PC-9 (cell line): ENCODE results near the gene SFI1. TPM values are rescaled to one million over a fixed set of nuclear protein-coding genes. Genes with fewer than 3 reads are reported as not detected.

Experiments
- BruUV-seq: library from RNA; stranded (reverse); fragments of 400-500 nt; replicated peaks from 2 replicates; lab custom pipeline; 2021; lab: Mats Ljungman, UMichigan
- CTCF ChIA-PET: fragments of 300-600 bp; sonication (Branson Sonifier 250); formaldehyde crosslinking; loops from one replicate; lab custom pipeline; 2022; ENCODE audit warnings: antibody characterized with exemption; lab: Charles Lee
- POLR2A ChIA-PET: fragments of 300-600 bp; sonication (Branson Sonifier 250); formaldehyde crosslinking; loops from one replicate; lab custom pipeline; 2022; ENCODE audit warnings: antibody characterized with exemption; ENCODE audit not compliant: unreplicated experiment; lab: Charles Lee
- DNase-seq, 2 experiments: peaks; one replicate each; pipeline versions ENCODE4 v3.0.0 to v3.0.0-alpha.2; 2015 to 2022; ENCODE audit warnings: mixed read lengths in 1 of 2
- H2AFZ ChIP-seq: fragments of 200-600 bp; sonication (generic); 2 replicates; pipeline ENCODE4 v1.8.1; 2017; ENCODE audit warnings: antibody characterized with exemption
- H3F3A ChIP-seq: fragments of 200-600 bp; sonication (generic); 2 replicates; pipeline ENCODE4 v1.8.1; 2017; ENCODE audit warnings: antibody characterized with exemption, mild to moderate bottlenecking, low read depth; ENCODE audit not compliant: insufficient read depth
- H3K27ac ChIP-seq: fragments of 200-600 bp; sonication (generic); 2 replicates; pipeline ENCODE4 v1.6.1; 2016; ENCODE audit warnings: mixed run types
- H3K27me3 ChIP-seq: fragments of 200-600 bp; sonication (generic); 2 replicates; pipeline ENCODE4 v1.6.1; 2016; ENCODE audit warnings: low read depth, mixed run types; ENCODE audit not compliant: insufficient read depth
- H3K36me3 ChIP-seq: fragments of 200-600 bp; sonication (generic); 2 replicates; pipeline ENCODE4 v1.6.1; 2016; ENCODE audit warnings: low read depth, mixed run types
- H3K4me1 ChIP-seq: fragments of 200-600 bp; sonication (generic); replicated peaks from 2 replicates; pipeline ENCODE4 v1.6.1; 2016; ENCODE audit warnings: mixed run types; ENCODE audit not compliant: insufficient read depth
- H3K4me2 ChIP-seq: fragments of 200-600 bp; sonication (generic); 2 replicates; pipeline ENCODE4 v1.6.1; 2017; ENCODE audit warnings: mixed run types
- H3K4me3 ChIP-seq: fragments of 200-600 bp; sonication (generic); 2 replicates; pipeline ENCODE4 v1.6.1; 2016; ENCODE audit warnings: mixed run types
- H3K79me2 ChIP-seq: fragments of 200-600 bp; sonication (generic); 2 replicates; pipeline ENCODE4 v1.6.1; 2017; ENCODE audit warnings: low read depth, mixed run types
- H3K9me2 ChIP-seq: fragments of 200-600 bp; sonication (generic); 2 replicates; pipeline ENCODE4 v1.8.1; 2017; ENCODE audit warnings: mild to moderate bottlenecking; ENCODE audit not compliant: insufficient read depth
- H3K9me3 ChIP-seq: fragments of 200-600 bp; sonication (generic); 2 replicates; pipeline ENCODE4 v1.8.1; 2016; ENCODE audit warnings: low read depth; ENCODE audit not compliant: insufficient read depth
- H4K20me1 ChIP-seq: fragments of 200-600 bp; sonication (generic); 2 replicates; pipeline ENCODE4 v1.8.1; 2017; ENCODE audit not compliant: insufficient read depth
- CTCF ChIP-seq: fragments of 200-600 bp; sonication (generic); conservative IDR thresholded peaks from 2 replicates; pipeline ENCODE4 v1.6.1; 2017; ENCODE audit warnings: mixed run types, antibody characterized with exemption, mild to moderate bottlenecking, moderate library complexity
- EZH2 ChIP-seq: fragments of 200-600 bp; sonication (generic); IDR thresholded peaks from 2 replicates; pipeline ENCODE4 v1.8.0; 2017; ENCODE audit warnings: antibody characterized with exemption, low read depth
- intact Hi-C: fragments of 100-400 bp; cut with micrococcal nuclease; formaldehyde crosslinking; loops from one replicate; pipeline ENCODE4 v1.10.0; 2022; ENCODE audit not compliant: unreplicated experiment
- total RNA-seq: library from RNA; stranded (reverse); gene quantifications from 2 replicates; pipeline ENCODE4 v1.2.3, GENCODE V29; 2021

Gene SFI1
- total RNA-seq, 1 experiment from 2014 or later: 57.9 TPM

GRCh38 chr22:31574055-31574670, 77.8 kb downstream of the SFI1 start:
- H3F3A ChIP-seq: no peaks in the 10 kb centered on the region
- H3K27me3 ChIP-seq: no peaks in the 10 kb centered on the region
- H4K20me1 ChIP-seq: no peaks in the 10 kb centered on the region
- no peaks in the 10 kb centered on the region for H3K4me1 ChIP-seq
- no peak overlapping the region for H3K27ac ChIP-seq
- no peak overlapping the region for H3K4me2 ChIP-seq
- POLR2A ChIA-PET: no interaction called here
- CTCF ChIA-PET: no interaction called here
- no peaks in the 10 kb centered on the region for H3K9me2 ChIP-seq
- H3K79me2 ChIP-seq: no peaks in the 10 kb centered on the region
- H3K9me3 ChIP-seq: no peaks in the 10 kb centered on the region
- no peak for TF ChIP-seq CTCF
- no peak for TF ChIP-seq EZH2
- H3K36me3 ChIP-seq: no peaks in the 10 kb centered on the region
- no peak overlapping the region for H2AFZ ChIP-seq
- no TSS peak for BruUV-seq
- no peak overlapping the region for H3K4me3 ChIP-seq
- intact Hi-C loops: no loop called here
- no peak for DNase-seq

- Histone ChIP-seq H3K27me3 (no peaks in the 10 kb centered on the region), H2AFZ (no peak overlapping the region), H3K9me2 (no peaks in the 10 kb centered on the region), H3K4me1 (peaks cover 3% of the 10 kb centered on the region; the same call in 1 of the 2 replicates), H3K4me3 (no peak overlapping the region), H3K9me3 (no peaks in the 10 kb centered on the region), H3F3A (peaks cover 2% of the 10 kb centered on the region; the same call in 1 of the 2 replicates), H3K36me3 (no peaks in the 10 kb centered on the region), H3K4me2 (no peak overlapping the region), H3K79me2 (no peaks in the 10 kb centered on the region), H3K27ac (no peak overlapping the region), H4K20me1 (no peaks in the 10 kb centered on the region)
- intact Hi-C loops: no loop called here
- POLR2A ChIA-PET: no interaction called here
- no peak for DNase-seq
- TF ChIP-seq CTCF (no peak), EZH2 (no peak)
- no TSS peak for BruUV-seq
- CTCF ChIA-PET: no interaction called here
These were observed 78.9 kb downstream of the SFI1 start for GRCh38 chr22:31575190-31575589.

DNA sequence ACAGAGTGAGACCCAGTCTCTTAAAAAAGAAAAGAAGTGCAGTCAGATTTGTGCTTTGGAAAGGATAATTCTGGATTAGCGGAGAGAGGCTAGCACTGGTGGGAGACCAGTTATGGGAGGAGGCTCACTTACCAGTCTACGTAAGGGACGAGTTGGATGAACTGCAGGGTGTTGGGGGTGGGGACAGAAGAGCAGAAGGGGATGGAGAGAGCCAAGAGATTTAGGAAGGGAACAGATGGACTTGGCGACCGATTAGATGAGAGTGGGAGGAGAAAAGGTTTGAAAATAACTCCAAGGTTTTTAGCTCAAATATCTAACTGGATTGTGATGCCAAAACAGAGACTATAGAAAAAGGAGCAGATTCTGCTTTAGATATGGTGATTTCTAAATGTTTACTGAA, 81.4 kb downstream of the SFI1 start:
- intact Hi-C loops: no loop called here
- H3F3A ChIP-seq: peaks cover 3% of the 10 kb centered on the region; the same call in 1 of the 2 replicates
- CTCF ChIA-PET: no interaction called here
- H3K27me3 ChIP-seq: no peaks in the 10 kb centered on the region
- no peaks in the 10 kb centered on the region for H4K20me1 ChIP-seq
- H3K4me2 ChIP-seq: no peak overlapping the region
- H3K4me1 ChIP-seq: peaks cover 4% of the 10 kb centered on the region; the same call in 1 of the 2 replicates
- no peaks in the 10 kb centered on the region for H3K79me2 ChIP-seq
- POLR2A ChIA-PET: interaction anchor here (0.7 kb wide), 1 partner anchor 50 kb away, joined by 3 read pairs; no protein-coding TSS in a partner anchor
- DNase-seq: no peak
- H3K9me2 ChIP-seq: no peaks in the 10 kb centered on the region
- no TSS peak for BruUV-seq
- no peak overlapping the region for H3K27ac ChIP-seq
- no peak overlapping the region for H2AFZ ChIP-seq
- no peak for TF ChIP-seq EZH2
- no peak for TF ChIP-seq CTCF
- no peak overlapping the region for H3K4me3 ChIP-seq
- H3K9me3 ChIP-seq: no peaks in the 10 kb centered on the region
- no peaks in the 10 kb centered on the region for H3K36me3 ChIP-seq
